ENCODE measurements around the gene PCSK5.
"Not testable (repeated sequence)": the region's sequence is repeated elsewhere in the genome, so short reads cannot be mapped to it uniquely, and the experiment has no call there.

PCSK5 gene

GRCh38 chr9:75890472-75891276 is at the start of gene PCSK5:
PCSK5 (plus strand) TSS chr9:75890673; CDS start chr9:75891182, 509 bp downstream.
- peaks cover 23% of the 10 kb centered on the region for H3K4me1 Mint-ChIP-seq (ENCODE audit: low read depth)
- H3K27ac Mint-ChIP-seq, result peak within 1 kb of the TSS; percentile 66
- no peaks in the 10 kb centered on the region for H3K9me3 Mint-ChIP-seq
- H3K36me3 Mint-ChIP-seq (ENCODE audit: low read depth), result peaks cover 2% of the 10 kb centered on the region
- peak within 1 kb of the TSS; percentile 94 for H3K4me3 Mint-ChIP-seq
- H3K27me3 Mint-ChIP-seq (ENCODE audit: low read depth), result peaks cover 57% of the 10 kb centered on the region

- no peaks in the 10 kb centered on the region for H3K9me3 Mint-ChIP-seq
- no peaks in the 10 kb centered on the region for H3K36me3 Mint-ChIP-seq (ENCODE audit: low read depth)
- H3K27ac Mint-ChIP-seq, result no peak overlapping the region
- H3K4me1 Mint-ChIP-seq (ENCODE audit: low read depth), result no peaks in the 10 kb centered on the region
- H3K27me3 Mint-ChIP-seq (ENCODE audit: low read depth), result no peaks in the 10 kb centered on the region
- no peak overlapping the region for H3K4me3 Mint-ChIP-seq
Observed at GRCh38 chr9:75844321-75844720, 46.2 kb upstream of the PCSK5 start.

- Mint-ChIP-seq H3K9me3 (no peaks in the 10 kb centered on the region), H3K27ac (no peak overlapping the region), H3K36me3 (ENCODE audit: low read depth) (no peaks in the 10 kb centered on the region), H3K27me3 (ENCODE audit: low read depth) (no peaks in the 10 kb centered on the region), H3K4me3 (no peak overlapping the region), H3K4me1 (ENCODE audit: low read depth) (no peaks in the 10 kb centered on the region)
Observed at GRCh38 chr9:75845806-75846205, 44.7 kb upstream of the PCSK5 start.

GRCh38 chr9:75847085-75847484 is 43.4 kb upstream of the PCSK5 start:
- Mint-ChIP-seq H3K27ac (no peak overlapping the region), H3K27me3 (ENCODE audit: low read depth) (no peaks in the 10 kb centered on the region), H3K9me3 (no peaks in the 10 kb centered on the region), H3K36me3 (ENCODE audit: low read depth) (no peaks in the 10 kb centered on the region), H3K4me1 (ENCODE audit: low read depth) (no peaks in the 10 kb centered on the region), H3K4me3 (no peak overlapping the region)

- no peak overlapping the region for H3K27ac Mint-ChIP-seq
- H3K27me3 Mint-ChIP-seq (ENCODE audit: low read depth), result no peaks in the 10 kb centered on the region
- no peaks in the 10 kb centered on the region for H3K4me1 Mint-ChIP-seq (ENCODE audit: low read depth)
- H3K36me3 Mint-ChIP-seq (ENCODE audit: low read depth), result no peaks in the 10 kb centered on the region
- H3K9me3 Mint-ChIP-seq, result no peaks in the 10 kb centered on the region
- H3K4me3 Mint-ChIP-seq, result no peak overlapping the region
Observed at GRCh38 chr9:75850459-75851200, 39.8 kb upstream of the PCSK5 start.

- no peak overlapping the region for H3K27ac Mint-ChIP-seq
- H3K36me3 Mint-ChIP-seq (ENCODE audit: low read depth), result no peaks in the 10 kb centered on the region
- no peaks in the 10 kb centered on the region for H3K27me3 Mint-ChIP-seq (ENCODE audit: low read depth)
- H3K4me3 Mint-ChIP-seq, result no peak overlapping the region
- no peaks in the 10 kb centered on the region for H3K4me1 Mint-ChIP-seq (ENCODE audit: low read depth)
- H3K9me3 Mint-ChIP-seq, result no peaks in the 10 kb centered on the region
Observed at GRCh38 chr9:75851917-75852316, 38.6 kb upstream of the PCSK5 start.

GRCh38 chr9:75852746-75853145 is 37.7 kb upstream of the PCSK5 start:
- H3K9me3 Mint-ChIP-seq, result no peaks in the 10 kb centered on the region
- peaks cover 3% of the 10 kb centered on the region for H3K27me3 Mint-ChIP-seq (ENCODE audit: low read depth)
- H3K36me3 Mint-ChIP-seq (ENCODE audit: low read depth), result no peaks in the 10 kb centered on the region
- H3K4me1 Mint-ChIP-seq (ENCODE audit: low read depth), result no peaks in the 10 kb centered on the region
- no peak overlapping the region for H3K4me3 Mint-ChIP-seq
- no peak overlapping the region for H3K27ac Mint-ChIP-seq

- peaks cover 6% of the 10 kb centered on the region for H3K27me3 Mint-ChIP-seq (ENCODE audit: low read depth)
- no peak overlapping the region for H3K4me3 Mint-ChIP-seq
- H3K36me3 Mint-ChIP-seq (ENCODE audit: low read depth), result no peaks in the 10 kb centered on the region
- H3K9me3 Mint-ChIP-seq, result no peaks in the 10 kb centered on the region
- no peak overlapping the region for H3K27ac Mint-ChIP-seq
- H3K4me1 Mint-ChIP-seq (ENCODE audit: low read depth), result no peaks in the 10 kb centered on the region
Observed at GRCh38 chr9:75855509-75855908, 35.0 kb upstream of the PCSK5 start.

GRCh38 chr9:75858497-75859092 is 31.9 kb upstream of the PCSK5 start:
- no peak overlapping the region for H3K27ac Mint-ChIP-seq

GRCh38 chr9:75864266-75864665 is 26.2 kb upstream of the PCSK5 start:
- Mint-ChIP-seq H3K4me3 (no peak overlapping the region), H3K36me3 (ENCODE audit: low read depth) (no peaks in the 10 kb centered on the region), H3K4me1 (ENCODE audit: low read depth) (no peaks in the 10 kb centered on the region), H3K9me3 (no peaks in the 10 kb centered on the region), H3K27me3 (ENCODE audit: low read depth) (peaks cover 13% of the 10 kb centered on the region), H3K27ac (no peak overlapping the region)

More at GRCh38 chr9:75858497-75859092, 31.9 kb upstream of the PCSK5 start:
- H3K27me3 Mint-ChIP-seq (ENCODE audit: low read depth), result peaks cover 14% of the 10 kb centered on the region
- no peak overlapping the region for H3K4me3 Mint-ChIP-seq
- no peaks in the 10 kb centered on the region for H3K36me3 Mint-ChIP-seq (ENCODE audit: low read depth)
- H3K4me1 Mint-ChIP-seq (ENCODE audit: low read depth), result no peaks in the 10 kb centered on the region
- no peaks in the 10 kb centered on the region for H3K9me3 Mint-ChIP-seq

- Mint-ChIP-seq H3K4me3 (no peak overlapping the region), H3K27me3 (ENCODE audit: low read depth) (peaks cover 17% of the 10 kb centered on the region), H3K9me3 (no peaks in the 10 kb centered on the region), H3K36me3 (ENCODE audit: low read depth) (no peaks in the 10 kb centered on the region), H3K4me1 (ENCODE audit: low read depth) (no peaks in the 10 kb centered on the region), H3K27ac (no peak overlapping the region)
Observed at GRCh38 chr9:75866273-75866871, 24.1 kb upstream of the PCSK5 start.

GRCh38 chr9:75868526-75868925 is 21.9 kb upstream of the PCSK5 start:
- not testable (repeated sequence) for H3K36me3 Mint-ChIP-seq (ENCODE audit: low read depth); H3K27me3 Mint-ChIP-seq (ENCODE audit: low read depth); H3K9me3 Mint-ChIP-seq; H3K4me1 Mint-ChIP-seq (ENCODE audit: low read depth); H3K27ac Mint-ChIP-seq; H3K4me3 Mint-ChIP-seq

GRCh38 chr9:75869236-75869635 is 21.2 kb upstream of the PCSK5 start:
- no peaks in the 10 kb centered on the region for H3K36me3 Mint-ChIP-seq (ENCODE audit: low read depth)
- H3K9me3 Mint-ChIP-seq, result no peaks in the 10 kb centered on the region
- no peaks in the 10 kb centered on the region for H3K4me1 Mint-ChIP-seq (ENCODE audit: low read depth)
- H3K27me3 Mint-ChIP-seq (ENCODE audit: low read depth), result peaks cover 9% of the 10 kb centered on the region
- no peak overlapping the region for H3K27ac Mint-ChIP-seq
- no peak overlapping the region for H3K4me3 Mint-ChIP-seq

- H3K36me3 Mint-ChIP-seq (ENCODE audit: low read depth), result no peaks in the 10 kb centered on the region
- peaks cover 9% of the 10 kb centered on the region for H3K27me3 Mint-ChIP-seq (ENCODE audit: low read depth)
- H3K27ac Mint-ChIP-seq, result no peak overlapping the region
- no peaks in the 10 kb centered on the region for H3K9me3 Mint-ChIP-seq
- H3K4me1 Mint-ChIP-seq (ENCODE audit: low read depth), result no peaks in the 10 kb centered on the region
- H3K4me3 Mint-ChIP-seq, result no peak overlapping the region
Observed at GRCh38 chr9:75870450-75870849, 20.0 kb upstream of the PCSK5 start.
